Panc1 (cell line): ENCODE measurements around the gene DNAJC5G.
"Not testable (repeated sequence)": the region's sequence is repeated elsewhere in the genome, so short reads cannot be mapped to it uniquely, and the experiment has no call there.

ENCODE experiments used
- REST ChIP-seq, 2 experiments: IDR thresholded peaks; 2 replicates each; pipeline ENCODE4 v1.6.1; 2011 to 2012; ENCODE audit warnings: low read depth in 2 of 2, control low read depth in 1 of 2, low read length in 1 of 2, mild to moderate bottlenecking in 1 of 2, moderate library complexity in 1 of 2; ENCODE audit not compliant: insufficient read depth in 1 of 2
- TF ChIP-seq, protein P1 (sequence below): fragments of 450-650 bp; IDR thresholded peaks from 2 replicates; pipeline ENCODE4 v1.5.1; 2017; ENCODE audit warnings: mild to moderate bottlenecking

- TF ChIP-seq, protein P1, sequence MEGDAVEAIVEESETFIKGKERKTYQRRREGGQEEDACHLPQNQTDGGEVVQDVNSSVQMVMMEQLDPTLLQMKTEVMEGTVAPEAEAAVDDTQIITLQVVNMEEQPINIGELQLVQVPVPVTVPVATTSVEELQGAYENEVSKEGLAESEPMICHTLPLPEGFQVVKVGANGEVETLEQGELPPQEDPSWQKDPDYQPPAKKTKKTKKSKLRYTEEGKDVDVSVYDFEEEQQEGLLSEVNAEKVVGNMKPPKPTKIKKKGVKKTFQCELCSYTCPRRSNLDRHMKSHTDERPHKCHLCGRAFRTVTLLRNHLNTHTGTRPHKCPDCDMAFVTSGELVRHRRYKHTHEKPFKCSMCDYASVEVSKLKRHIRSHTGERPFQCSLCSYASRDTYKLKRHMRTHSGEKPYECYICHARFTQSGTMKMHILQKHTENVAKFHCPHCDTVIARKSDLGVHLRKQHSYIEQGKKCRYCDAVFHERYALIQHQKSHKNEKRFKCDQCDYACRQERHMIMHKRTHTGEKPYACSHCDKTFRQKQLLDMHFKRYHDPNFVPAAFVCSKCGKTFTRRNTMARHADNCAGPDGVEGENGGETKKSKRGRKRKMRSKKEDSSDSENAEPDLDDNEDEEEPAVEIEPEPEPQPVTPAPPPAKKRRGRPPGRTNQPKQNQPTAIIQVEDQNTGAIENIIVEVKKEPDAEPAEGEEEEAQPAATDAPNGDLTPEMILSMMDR = not testable (repeated sequence)
- not testable (repeated sequence) for TF ChIP-seq REST (IDR thresholded peaks at IDR 0.05; ENCODE audit: insufficient read depth in 1 of 2, low read depth in 2 of 2, low read length in 1 of 2)
These were observed 44.6 kb downstream of the DNAJC5G start for GRCh38 chr2:27319839-27320238.
